Measurements from ENCODE around the gene C6orf89. TPM values are rescaled to one million over a fixed set of nuclear protein-coding genes. Genes with fewer than 3 reads are reported as not detected.

Gene C6orf89
- total RNA-seq, 1 experiment from 2014 or later = 40.1 TPM

DNA sequence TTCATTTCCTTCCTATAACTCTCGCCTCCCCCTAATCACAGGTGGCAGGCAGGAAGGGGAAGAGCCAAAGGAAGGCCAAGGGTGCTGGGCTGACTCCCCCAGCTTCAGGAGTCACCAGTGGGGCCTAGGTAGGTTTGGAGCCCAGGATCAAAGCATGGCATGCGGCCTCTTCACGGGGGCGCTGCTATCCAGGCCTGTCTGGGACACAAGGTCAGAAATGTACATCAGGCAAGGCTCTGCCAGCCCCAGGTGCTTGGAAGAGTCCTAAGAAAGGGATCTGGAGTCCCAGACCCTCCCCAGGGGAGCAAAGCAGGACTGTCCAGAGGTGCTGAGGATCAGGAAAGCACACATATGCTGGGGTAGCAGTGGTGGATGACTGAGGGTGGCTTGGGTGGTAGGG lies 79.2 kb downstream of the C6orf89 start:
- Histone ChIP-seq H3K36me3 (ENCODE audit: low read depth) (no peaks in the 10 kb centered on the region), H3K27me3 (ENCODE audit: insufficient read depth, low read depth) (no peaks in the 10 kb centered on the region), H3K9me2 (ENCODE audit: insufficient read depth) (no peaks in the 10 kb centered on the region), H3K4me3 (no peak overlapping the region), H2AFZ (no peak overlapping the region), H3K4me1 (replicated peaks; ENCODE audit: insufficient read depth) (peaks cover 16% of the 10 kb centered on the region), H3K4me2 (no peak overlapping the region), H3F3A (ENCODE audit: insufficient read depth, low read depth) (peaks cover 21% of the 10 kb centered on the region; the same call in 1 of the 2 replicates), H4K20me1 (ENCODE audit: insufficient read depth) (no peaks in the 10 kb centered on the region), H3K9me3 (ENCODE audit: insufficient read depth, low read depth) (no peaks in the 10 kb centered on the region), H3K27ac (no peak overlapping the region), H3K79me2 (ENCODE audit: low read depth) (no peaks in the 10 kb centered on the region)
- CTCF ChIA-PET = no interaction called here
- TF ChIP-seq EZH2 (IDR thresholded peaks at IDR 0.05; ENCODE audit: low read depth) = no peak
- TF ChIP-seq, protein P1, sequence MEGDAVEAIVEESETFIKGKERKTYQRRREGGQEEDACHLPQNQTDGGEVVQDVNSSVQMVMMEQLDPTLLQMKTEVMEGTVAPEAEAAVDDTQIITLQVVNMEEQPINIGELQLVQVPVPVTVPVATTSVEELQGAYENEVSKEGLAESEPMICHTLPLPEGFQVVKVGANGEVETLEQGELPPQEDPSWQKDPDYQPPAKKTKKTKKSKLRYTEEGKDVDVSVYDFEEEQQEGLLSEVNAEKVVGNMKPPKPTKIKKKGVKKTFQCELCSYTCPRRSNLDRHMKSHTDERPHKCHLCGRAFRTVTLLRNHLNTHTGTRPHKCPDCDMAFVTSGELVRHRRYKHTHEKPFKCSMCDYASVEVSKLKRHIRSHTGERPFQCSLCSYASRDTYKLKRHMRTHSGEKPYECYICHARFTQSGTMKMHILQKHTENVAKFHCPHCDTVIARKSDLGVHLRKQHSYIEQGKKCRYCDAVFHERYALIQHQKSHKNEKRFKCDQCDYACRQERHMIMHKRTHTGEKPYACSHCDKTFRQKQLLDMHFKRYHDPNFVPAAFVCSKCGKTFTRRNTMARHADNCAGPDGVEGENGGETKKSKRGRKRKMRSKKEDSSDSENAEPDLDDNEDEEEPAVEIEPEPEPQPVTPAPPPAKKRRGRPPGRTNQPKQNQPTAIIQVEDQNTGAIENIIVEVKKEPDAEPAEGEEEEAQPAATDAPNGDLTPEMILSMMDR (conservative IDR thresholded peaks at IDR 0.05) = no peak
- no TSS peak for BruUV-seq (replicated peaks)
- intact Hi-C loops (cut with micrococcal nuclease; ENCODE audit: unreplicated experiment) = loop anchor here (5.0 kb wide), 2 partner anchors 38 to 53 kb away; no protein-coding TSS in a partner anchor
- DNase-seq = no peak
- POLR2A ChIA-PET (ENCODE audit: unreplicated experiment) = no interaction called here

DNA sequence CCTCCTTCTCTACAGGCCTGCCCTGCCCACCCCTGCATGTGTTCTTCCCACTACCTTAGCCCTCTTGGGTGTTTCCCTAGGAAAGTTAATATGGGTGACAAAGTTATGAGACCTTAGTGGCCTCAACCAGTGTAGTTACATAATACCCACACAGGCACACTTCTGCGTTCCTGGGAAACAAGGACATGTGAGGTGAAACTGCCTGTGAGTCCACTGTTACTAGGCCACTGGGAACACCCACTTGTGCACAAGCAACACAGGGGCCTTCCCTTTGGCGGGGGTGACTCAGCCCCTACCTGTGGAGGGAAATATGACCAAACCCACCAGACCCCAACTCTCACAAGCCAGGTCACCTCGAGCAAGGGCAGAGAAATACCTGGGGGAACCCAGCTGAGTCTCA lies 81.5 kb downstream of the C6orf89 start:
- TF ChIP-seq, protein P1 (conservative IDR thresholded peaks at IDR 0.05) = no peak
- TF ChIP-seq EZH2 (IDR thresholded peaks at IDR 0.05; ENCODE audit: low read depth) = no peak
- Histone ChIP-seq H2AFZ (no peak overlapping the region), H3K27me3 (ENCODE audit: insufficient read depth, low read depth) (no peaks in the 10 kb centered on the region), H3K4me2 (no peak overlapping the region), H3K36me3 (ENCODE audit: low read depth) (peaks cover 4% of the 10 kb centered on the region; the same call in 1 of the 2 replicates), H3K9me3 (ENCODE audit: insufficient read depth, low read depth) (no peaks in the 10 kb centered on the region), H3K4me3 (no peak overlapping the region), H3K79me2 (ENCODE audit: low read depth) (no peaks in the 10 kb centered on the region), H3F3A (ENCODE audit: insufficient read depth, low read depth) (peaks cover 18% of the 10 kb centered on the region; the same call in 1 of the 2 replicates), H3K4me1 (replicated peaks; ENCODE audit: insufficient read depth) (no peaks in the 10 kb centered on the region), H4K20me1 (ENCODE audit: insufficient read depth) (no peaks in the 10 kb centered on the region), H3K9me2 (ENCODE audit: insufficient read depth) (no peaks in the 10 kb centered on the region), H3K27ac (no peak overlapping the region)
- ChIA-PET POLR2A (ENCODE audit: unreplicated experiment) (no interaction called here), CTCF (no interaction called here)
- BruUV-seq (replicated peaks) = no TSS peak
- intact Hi-C loops (cut with micrococcal nuclease; ENCODE audit: unreplicated experiment) = no loop called here
- no peak for DNase-seq

DNA sequence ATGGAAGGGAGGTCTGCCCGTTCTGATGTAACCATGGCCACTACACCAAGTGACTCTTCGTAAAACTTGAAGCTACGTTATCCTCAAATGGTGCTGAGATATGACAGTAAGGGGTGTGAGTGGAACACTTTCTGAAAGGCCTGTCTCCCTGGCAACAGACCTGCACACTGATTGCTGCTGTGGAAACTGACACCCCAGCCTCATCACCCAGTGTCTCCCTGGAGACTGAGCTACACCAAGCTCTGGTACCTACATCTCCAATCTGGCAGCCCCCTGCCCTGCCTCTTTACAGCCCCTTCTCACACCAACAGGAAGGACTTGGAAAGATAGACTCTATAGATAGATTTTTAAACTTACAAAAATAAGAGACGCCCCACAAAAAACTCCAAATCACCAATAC lies 82.0 kb downstream of the C6orf89 start:
- peaks cover 18% of the 10 kb centered on the region; the same call in 1 of the 2 replicates for H3F3A ChIP-seq (ENCODE audit: insufficient read depth, low read depth)
- H3K9me3 ChIP-seq (ENCODE audit: insufficient read depth, low read depth) = no peaks in the 10 kb centered on the region
- no peaks in the 10 kb centered on the region for H3K4me1 ChIP-seq (replicated peaks; ENCODE audit: insufficient read depth)
- POLR2A ChIA-PET (ENCODE audit: unreplicated experiment) = no interaction called here
- H3K9me2 ChIP-seq (ENCODE audit: insufficient read depth) = no peaks in the 10 kb centered on the region
- H3K4me2 ChIP-seq = no peak overlapping the region
- no peaks in the 10 kb centered on the region for H3K79me2 ChIP-seq (ENCODE audit: low read depth)
- no TSS peak for BruUV-seq (replicated peaks)
- H3K27ac ChIP-seq = no peak overlapping the region
- no peak overlapping the region for H3K4me3 ChIP-seq
- no peaks in the 10 kb centered on the region for H3K27me3 ChIP-seq (ENCODE audit: insufficient read depth, low read depth)
- CTCF ChIA-PET = no interaction called here
- peaks cover 4% of the 10 kb centered on the region; the same call in 1 of the 2 replicates for H3K36me3 ChIP-seq (ENCODE audit: low read depth)
- no peaks in the 10 kb centered on the region for H4K20me1 ChIP-seq (ENCODE audit: insufficient read depth)
- intact Hi-C loops (cut with micrococcal nuclease; ENCODE audit: unreplicated experiment) = no loop called here
- no peak for DNase-seq
- no peak overlapping the region for H2AFZ ChIP-seq
- no peak for TF ChIP-seq EZH2 (IDR thresholded peaks at IDR 0.05; ENCODE audit: low read depth)
- TF ChIP-seq, protein P1 (conservative IDR thresholded peaks at IDR 0.05) = no peak
